Activated CD8-positive, alpha-beta memory T cell treated with anti-CD3 and anti-CD28 coated beads for 48 hours (primary cell): ENCODE data around the gene TP53INP2.
"Not testable (repeated sequence)": the region's sequence is repeated elsewhere in the genome, so short reads cannot be mapped to it uniquely, and the experiment has no call there.

ENCODE experiments used
- DNase-seq, 3 experiments: peaks; one replicate each; pipeline ENCODE4 v3.0.0-alpha.2; 2020; ENCODE audit warnings: low read depth in 2 of 3, low spot score in 2 of 3

TP53INP2 gene

GRCh38 chr20:34704177-34705007 lies at the start of gene TP53INP2:
Gene TP53INP2 (plus strand): TSS chr20:34704344. CDS start chr20:34708740, 4,396 bp downstream.
- DNase-seq, result peak; percentile 47 to 57 (median 54)

GRCh38 chr20:34658654-34659053 lies 45.5 kb upstream of the TP53INP2 start:
- not testable (repeated sequence) for DNase-seq

- DNase-seq, result not testable (repeated sequence)
These were observed 42.3 kb upstream of the TP53INP2 start for GRCh38 chr20:34661811-34662210.

- no peak for DNase-seq
These were observed 40.8 kb upstream of the TP53INP2 start for GRCh38 chr20:34663213-34663943.

GRCh38 chr20:34664751-34665150 lies 39.4 kb upstream of the TP53INP2 start:
- DNase-seq, result not testable (repeated sequence)

GRCh38 chr20:34669094-34669493 lies 35.0 kb upstream of the TP53INP2 start:
- no peak for DNase-seq

GRCh38 chr20:34673412-34673811 lies 30.7 kb upstream of the TP53INP2 start:
- no peak for DNase-seq

- no peak for DNase-seq
These were observed 28.6 kb upstream of the TP53INP2 start for GRCh38 chr20:34675561-34675960.

- no peak for DNase-seq
These were observed 28.0 kb upstream of the TP53INP2 start for GRCh38 chr20:34675993-34676641.

GRCh38 chr20:34676642-34677373 lies 27.3 kb upstream of the TP53INP2 start, which contains the start of gene PIGU:
Gene PIGU (minus strand): TSS chr20:34677092. CDS start chr20:34677085, 7 bp downstream.
- DNase-seq, result peak; percentile 81 to 96 (median 83)

- no peak for DNase-seq
These were observed 23.5 kb upstream of the TP53INP2 start for GRCh38 chr20:34680586-34681175.

GRCh38 chr20:34683667-34684066 lies 20.5 kb upstream of the TP53INP2 start:
- no peak for DNase-seq

- no peak for DNase-seq
These were observed 14.7 kb upstream of the TP53INP2 start for GRCh38 chr20:34689486-34689885.

- DNase-seq, result no peak
These were observed 12.3 kb upstream of the TP53INP2 start for GRCh38 chr20:34691838-34692237.

GRCh38 chr20:34693414-34693813 lies 10.7 kb upstream of the TP53INP2 start:
- no peak for DNase-seq

- DNase-seq, result no peak
These were observed 2.6 kb upstream of the TP53INP2 start for GRCh38 chr20:34701405-34702085.

GRCh38 chr20:34703061-34703423 lies 1.1 kb upstream of the TP53INP2 start:
- no peak for DNase-seq

GRCh38 chr20:34703424-34704176 lies 544 bp upstream of the TP53INP2 start:
- DNase-seq, result no peak

- no peak for DNase-seq
These were observed 858 bp downstream of the TP53INP2 start for GRCh38 chr20:34705008-34705396.
